K562 (cell line): ENCODE data around the gene RNF135.

Experiments
- BHLHE40 ChIP-seq: IDR thresholded peaks from 2 replicates; pipeline ENCODE4 v1.6.1; 2011; ENCODE audit warnings: low read length, improper control_type of control experiment
- CREBBP ChIP-seq: IDR thresholded peaks from one replicate; pipeline ENCODE4 v1.6.1; 2012; ENCODE audit warnings: low read depth, mild to moderate bottlenecking, control low read depth, inconsistent platforms, low read length
- EHMT2 ChIP-seq: fragments of 450-650 bp; IDR thresholded peaks from 2 replicates; pipeline ENCODE4 v1.6.1; 2018; ENCODE audit warnings: antibody characterized with exemption
- MED1 ChIP-seq: sonication (generic); formaldehyde crosslinking; IDR thresholded peaks from 2 replicates; pipeline ENCODE4 v1.8.1; 2023; ENCODE audit warnings: missing genetic modification reagents, borderline replicate concordance
- RCOR1 ChIP-seq, 2 experiments: IDR thresholded peaks; 2 replicates each; pipeline ENCODE4 v1.6.1; 2012; ENCODE audit warnings: low read depth in 2 of 2, low read length in 2 of 2, borderline replicate concordance in 1 of 2, improper control_type of control experiment in 1 of 2

- no peak for TF ChIP-seq CREBBP
- TF ChIP-seq EHMT2 = no peak
- no peak for TF ChIP-seq MED1
- TF ChIP-seq RCOR1 (IDR thresholded peaks at IDR 0.05; ENCODE audit: borderline replicate concordance in 1 of 2, low read depth in 2 of 2, low read length in 2 of 2) = no peak
- TF ChIP-seq BHLHE40 = no peak
These were observed 27.0 kb downstream of the RNF135 start for GRCh38 chr17:30997842-30998241.
